HG03575 (cell line): ENCODE measurements around the gene DIP2C.

Experiments
- ATAC-seq: cut with Tn5 transposase; IDR thresholded peaks from one replicate; pipeline ENCODE4 v1.9.1; 2021; ENCODE audit not compliant: unreplicated experiment, insufficient number of reproducible peaks, low FRiP score; ENCODE audit errors: extremely low read depth

The DIP2C gene

DNA sequence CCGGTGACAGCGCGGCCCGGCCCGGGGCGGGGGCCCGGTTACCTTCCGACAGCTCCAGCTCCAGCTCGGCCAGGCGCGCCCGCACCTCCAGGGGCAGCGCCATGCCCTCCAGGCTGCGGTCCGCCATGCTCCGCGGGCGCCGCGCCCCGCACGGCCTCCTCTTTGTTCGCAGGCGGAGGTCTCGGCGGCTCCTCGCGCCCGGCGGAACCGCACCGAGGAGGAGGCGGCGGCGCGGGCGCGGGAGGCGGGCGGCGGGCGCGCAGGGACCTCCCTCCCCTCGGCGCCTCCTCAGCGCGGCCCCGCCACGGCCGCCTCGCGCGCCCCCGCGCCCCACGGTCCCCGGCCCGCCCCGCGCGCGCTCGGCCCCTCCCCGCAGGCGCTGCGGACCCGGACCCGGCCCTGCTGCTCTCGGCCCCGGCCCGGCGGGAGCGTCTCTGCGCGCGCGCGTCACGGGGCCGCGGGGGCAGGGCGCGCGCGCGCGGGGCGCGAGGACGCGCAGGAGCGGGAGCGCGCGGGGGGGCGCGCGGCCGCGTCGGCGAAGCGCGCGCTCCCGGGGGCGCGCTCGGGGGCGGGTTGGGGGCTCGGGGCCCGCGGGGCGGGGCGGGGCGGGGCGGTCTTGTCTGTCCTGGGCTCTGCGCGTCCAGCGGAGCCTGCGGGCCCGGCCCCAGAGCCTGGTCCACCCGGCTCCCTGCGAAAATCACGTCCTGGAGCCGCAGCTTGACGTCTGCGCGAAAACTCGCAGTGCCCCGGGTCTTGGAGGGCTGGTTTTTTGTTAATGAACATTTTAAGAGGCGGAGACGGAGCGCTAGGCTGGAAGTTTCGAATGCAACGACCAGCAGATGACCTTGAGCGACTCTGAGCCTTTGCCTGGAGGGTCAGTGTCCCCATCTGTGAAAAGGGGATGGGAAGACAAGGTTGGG, at the start of gene DIP2C:
TSS of gene DIP2C (minus strand) at position 217 of the 920 bp plus-strand sequence. CDS start at position 127, 90 bp downstream.
- no peak for ATAC-seq

DNA sequence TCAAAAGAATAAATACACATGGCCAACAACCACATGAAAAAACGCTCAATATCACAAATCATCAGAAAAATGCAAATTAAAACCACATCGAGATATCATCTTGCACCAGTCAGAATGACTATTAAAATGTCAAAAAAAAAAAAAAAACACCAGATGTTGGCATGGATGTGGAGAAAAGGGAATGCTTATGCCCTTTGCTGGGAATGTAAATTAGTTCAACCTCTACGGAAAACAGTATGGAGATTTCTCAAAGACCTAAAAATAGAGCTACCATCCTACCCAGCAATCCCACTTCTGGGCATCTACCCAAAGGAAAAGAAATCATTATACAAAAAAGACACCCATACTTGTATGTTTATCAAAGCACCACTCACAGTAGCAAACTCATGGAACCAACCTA, 45.0 kb upstream of the DIP2C start:
- no peak for ATAC-seq

- no peak for ATAC-seq
Measured at GRCh38 chr10:733086-733485, 43.6 kb upstream of the DIP2C start.

DNA sequence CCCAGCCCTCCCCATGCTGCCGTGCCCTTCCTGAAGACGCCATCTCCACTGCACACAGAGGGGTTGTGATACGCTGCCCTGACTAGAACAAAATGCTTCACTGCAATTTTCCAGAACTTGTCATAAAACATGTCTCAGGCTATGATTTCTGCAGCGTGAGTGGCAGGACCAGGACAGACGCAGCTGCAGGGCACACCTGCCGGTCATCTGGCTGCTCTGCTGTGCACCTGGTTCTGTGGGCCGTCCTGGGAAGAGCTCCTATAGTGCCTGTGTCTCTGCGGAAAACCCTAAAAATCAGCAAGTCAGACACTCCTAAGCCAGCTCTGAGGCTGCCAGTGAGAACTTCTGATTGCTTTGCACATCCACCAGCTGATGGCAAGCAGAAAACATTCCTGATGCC, 39.7 kb upstream of the DIP2C start:
- ATAC-seq, result no peak

- ATAC-seq, result no peak
Measured at GRCh38 chr10:728603-729002, 39.1 kb upstream of the DIP2C start.

DNA sequence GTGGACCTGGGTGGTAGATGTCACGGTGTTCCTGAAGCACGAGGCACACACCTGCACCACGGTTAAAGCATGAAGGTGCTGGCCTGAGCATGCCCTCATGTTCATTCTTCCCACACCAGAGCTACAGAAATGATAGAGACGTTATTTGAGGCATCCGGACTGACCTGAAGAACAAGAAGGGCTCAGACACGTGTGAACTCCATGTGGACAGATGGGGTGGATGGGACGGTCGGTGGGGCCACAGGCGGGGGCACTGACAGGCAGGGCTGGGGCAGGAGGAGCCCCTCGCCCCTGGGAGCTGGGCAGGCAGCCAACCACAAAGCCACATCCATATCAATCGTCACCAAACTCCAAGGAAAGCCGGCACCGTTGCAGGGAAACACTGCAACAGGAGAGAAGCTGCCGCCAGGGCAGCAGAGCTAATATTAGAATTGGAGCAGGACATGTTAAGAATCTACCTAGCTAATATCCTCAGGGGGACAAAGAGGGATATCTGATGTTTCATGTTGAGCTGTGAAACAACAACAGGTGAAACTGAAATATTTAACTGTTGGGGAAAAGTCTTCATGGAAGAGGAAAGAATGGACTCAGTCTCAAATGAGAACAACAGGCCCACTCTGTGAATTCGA, 37.8 kb upstream of the DIP2C start:
- ATAC-seq, result no peak

DNA sequence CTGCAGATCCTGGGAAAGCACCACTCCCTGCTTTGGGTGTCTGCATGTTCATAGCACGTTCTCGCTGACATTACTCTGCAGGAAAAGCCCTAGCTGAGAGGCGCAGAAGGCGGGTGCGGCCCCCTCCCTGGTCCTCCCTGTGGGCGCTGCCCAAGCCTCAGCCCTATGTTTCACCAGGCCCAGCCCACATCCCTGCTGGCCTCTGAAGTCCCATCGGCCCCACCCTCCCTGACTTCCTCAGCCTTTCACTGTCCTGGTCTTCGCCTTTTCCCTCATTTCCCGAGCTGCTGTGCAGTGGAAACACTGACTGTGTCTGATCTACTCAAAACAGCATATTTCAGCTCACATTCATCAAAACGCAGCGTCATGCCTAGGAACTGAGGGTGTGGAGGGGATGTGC, 36.3 kb upstream of the DIP2C start:
- ATAC-seq, result no peak

DNA sequence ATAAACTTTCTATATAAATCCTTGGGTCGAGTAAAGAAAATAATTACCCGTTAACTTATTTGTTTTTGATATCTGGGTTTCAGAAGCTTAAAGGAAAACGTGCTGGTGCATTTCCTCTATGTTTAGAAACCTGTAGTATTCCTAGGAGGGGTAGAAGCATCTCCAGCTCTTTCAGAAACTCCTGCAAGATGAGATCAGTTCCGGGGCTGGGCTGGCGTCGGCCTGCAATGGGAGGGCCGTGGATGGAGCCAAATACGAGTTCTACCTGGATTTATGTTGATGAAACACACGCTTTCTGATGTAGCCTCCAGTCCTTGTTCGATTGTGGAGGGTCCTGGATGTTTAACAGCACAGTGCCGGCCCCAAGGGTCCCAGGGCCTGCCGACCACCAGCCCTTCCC, 35.8 kb upstream of the DIP2C start:
- no peak for ATAC-seq

DNA sequence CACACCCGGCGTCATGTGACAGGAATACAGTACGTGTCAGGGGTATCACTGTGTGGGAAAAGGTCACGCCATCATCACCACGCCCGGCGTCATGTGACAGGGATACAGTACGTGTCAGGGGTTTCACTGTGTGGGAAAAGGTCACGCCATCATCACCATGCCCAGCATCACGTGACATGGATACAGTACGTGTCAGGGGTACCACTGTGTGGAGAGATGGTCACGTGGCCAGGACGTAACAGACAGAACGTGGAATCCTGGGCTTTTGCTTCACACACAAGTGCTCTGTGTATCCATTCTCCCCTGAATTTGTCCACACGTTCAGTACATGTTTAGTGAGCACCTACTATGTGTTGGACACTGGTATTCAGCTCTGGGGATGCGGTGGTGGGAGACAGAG, 34.5 kb upstream of the DIP2C start:
- ATAC-seq, result no peak

GRCh38 chr10:722281-723060, 33.0 kb upstream of the DIP2C start:
- no peak for ATAC-seq

DNA sequence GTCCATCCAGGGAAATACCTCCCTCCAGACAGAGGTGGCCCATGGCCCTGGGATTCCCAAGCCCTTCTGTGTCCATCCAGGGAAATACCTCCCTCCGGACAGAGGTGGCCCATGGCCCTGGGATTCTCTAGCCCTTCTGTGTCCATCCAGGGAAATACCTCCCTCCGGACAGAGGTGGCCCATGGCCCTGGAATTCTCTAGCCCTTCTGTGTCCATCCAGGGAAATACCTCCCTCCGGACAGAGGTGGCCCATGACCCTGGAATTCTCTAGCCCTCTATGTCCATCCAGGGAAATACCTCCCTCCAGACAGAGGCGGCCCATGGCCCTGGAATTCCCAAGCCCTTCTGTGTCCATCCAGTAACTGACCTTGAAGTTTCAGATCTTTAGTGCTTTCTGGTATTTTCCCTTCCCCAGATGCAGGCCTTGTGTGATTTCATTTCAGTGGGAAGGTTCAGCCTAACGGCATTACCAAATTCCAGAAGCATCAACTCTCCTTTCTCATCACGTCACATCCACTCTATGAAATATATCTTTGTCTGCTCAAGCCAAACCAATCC, 28.8 kb upstream of the DIP2C start:
- ATAC-seq, result no peak

DNA sequence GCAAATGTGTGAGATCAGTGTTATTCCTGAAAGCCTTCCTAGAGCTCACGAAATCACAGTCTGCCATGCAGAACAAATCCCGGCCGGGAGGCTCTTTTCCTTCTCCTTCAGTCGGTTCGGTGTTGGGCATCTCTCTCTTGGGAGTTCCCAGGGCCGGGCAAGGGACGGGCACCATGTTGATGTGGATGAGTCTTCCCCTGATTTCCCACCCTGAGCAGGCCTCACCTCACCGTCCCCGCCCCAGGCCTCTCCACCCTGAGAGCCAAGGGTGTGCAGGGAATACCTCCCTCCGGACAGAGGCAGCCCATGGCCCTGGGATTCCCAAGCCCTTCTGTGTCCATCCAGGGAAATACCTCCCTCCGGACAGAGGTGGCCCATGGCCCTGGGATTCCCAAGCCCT, 28.0 kb upstream of the DIP2C start:
- ATAC-seq, result no peak

- ATAC-seq, result no peak
Measured at GRCh38 chr10:716821-717220, 27.4 kb upstream of the DIP2C start.

DNA sequence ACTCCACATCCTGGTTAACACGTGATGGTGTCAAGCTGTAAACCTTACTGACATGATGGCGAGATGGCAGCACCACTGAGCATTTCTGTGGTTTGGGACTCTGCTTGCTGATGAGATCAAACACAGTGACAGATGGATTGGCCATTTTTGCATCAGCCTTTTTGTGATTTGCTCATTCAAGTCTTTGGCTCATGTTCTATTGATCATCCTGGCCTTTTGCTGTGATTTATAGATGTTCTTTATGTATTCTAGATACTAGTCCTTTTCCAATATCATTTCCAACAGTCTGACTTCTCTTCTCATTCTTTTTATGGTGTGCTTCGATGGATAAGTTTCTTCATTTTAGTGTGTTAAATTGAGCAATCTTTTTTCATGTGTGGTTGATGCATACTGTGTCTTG, 24.7 kb upstream of the DIP2C start:
- no peak for ATAC-seq

DNA sequence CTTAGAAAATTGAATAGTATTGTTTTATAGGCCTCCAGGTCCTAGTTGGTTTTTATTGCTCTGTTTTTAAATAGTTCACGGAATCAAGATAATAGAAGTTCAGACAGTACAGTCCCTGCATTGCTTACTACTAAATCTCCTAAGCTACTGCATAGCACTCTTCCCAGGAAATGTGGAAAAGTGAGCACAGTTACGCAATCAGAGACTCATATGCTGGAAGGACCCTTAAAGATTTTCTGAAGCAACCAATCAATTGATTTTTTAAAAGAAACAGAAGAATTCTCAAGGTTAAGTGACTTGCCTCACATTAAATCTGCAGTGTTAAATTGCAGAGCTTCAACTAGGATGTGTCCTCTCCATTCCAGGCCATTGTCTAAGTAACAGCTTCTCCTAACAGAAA, 23.1 kb upstream of the DIP2C start:
- no peak for ATAC-seq

GRCh38 chr10:712089-712488, 22.6 kb upstream of the DIP2C start:
- ATAC-seq, result no peak

DNA sequence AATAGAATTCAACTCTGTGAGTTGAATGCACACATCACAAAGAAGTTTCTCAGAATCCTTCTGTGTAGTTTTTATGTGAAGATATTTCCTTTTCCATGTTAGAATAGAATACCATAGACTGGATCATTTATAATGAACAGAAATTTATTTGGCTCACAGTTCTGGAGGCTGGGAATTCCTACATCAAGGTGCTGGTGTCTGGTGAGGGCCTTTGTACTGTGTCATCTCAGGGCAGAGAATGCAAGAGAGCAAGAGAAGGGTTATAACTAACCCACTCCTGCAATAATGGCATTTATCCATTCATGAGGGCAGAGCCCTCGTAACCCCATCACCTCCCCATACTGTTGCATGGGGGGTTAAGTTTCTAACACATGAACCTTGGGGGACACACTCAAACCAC, 18.4 kb upstream of the DIP2C start:
- ATAC-seq, result no peak

GRCh38 chr10:707456-707855, 18.0 kb upstream of the DIP2C start:
- no peak for ATAC-seq

GRCh38 chr10:703118-703517, 13.7 kb upstream of the DIP2C start:
- ATAC-seq, result no peak
